Brain microvascular endothelial cell (primary cell): Measurements from ENCODE around the gene WDR83.
A peak's percentile ranks its signal among the peaks of the same experiment; 100 is the strongest.
"Not testable (repeated sequence)": the region's sequence is repeated elsewhere in the genome, so short reads cannot be mapped to it uniquely, and the experiment has no call there.

ENCODE experiments used
- DNase-seq: peaks from one replicate; pipeline ENCODE4 v3.0.0-alpha.2; 2020
- H3K27ac ChIP-seq: fragments of 250-450 bp; sonication (Bioruptor Pico); 2 replicates; pipeline ENCODE4 v1.5.1; 2020; ENCODE audit warnings: mild to moderate bottlenecking, moderate library complexity
- H3K27me3 ChIP-seq: fragments of 250-450 bp; sonication (Bioruptor Pico); replicated peaks from 2 replicates; pipeline ENCODE4 v1.5.1; 2020; ENCODE audit warnings: mild to moderate bottlenecking
- H3K36me3 ChIP-seq: fragments of 250-450 bp; sonication (Bioruptor Pico); replicated peaks from 2 replicates; pipeline ENCODE4 v1.5.1; 2020; ENCODE audit warnings: mild to moderate bottlenecking
- H3K4me3 ChIP-seq: 2 replicates; pipeline ENCODE4 v1.5.1; 2011; ENCODE audit warnings: low read depth, mild to moderate bottlenecking, control low read depth, low read length, moderate library complexity
- in situ Hi-C: cut with HindIII; loops from 2 replicates; pipeline ENCODE4 v1.10.0; 2017; ENCODE audit warnings: low sequenced_read_pairs, low pct_ligation_motif_present
- TF ChIP-seq, protein P1 (sequence below): IDR thresholded peaks from 2 replicates; pipeline ENCODE4 v1.5.1; 2011; ENCODE audit warnings: low read depth, mild to moderate bottlenecking, moderate library complexity, low read length, control low read depth, inconsistent platforms; ENCODE audit errors: missing control alignments

WDR83 gene

DNA sequence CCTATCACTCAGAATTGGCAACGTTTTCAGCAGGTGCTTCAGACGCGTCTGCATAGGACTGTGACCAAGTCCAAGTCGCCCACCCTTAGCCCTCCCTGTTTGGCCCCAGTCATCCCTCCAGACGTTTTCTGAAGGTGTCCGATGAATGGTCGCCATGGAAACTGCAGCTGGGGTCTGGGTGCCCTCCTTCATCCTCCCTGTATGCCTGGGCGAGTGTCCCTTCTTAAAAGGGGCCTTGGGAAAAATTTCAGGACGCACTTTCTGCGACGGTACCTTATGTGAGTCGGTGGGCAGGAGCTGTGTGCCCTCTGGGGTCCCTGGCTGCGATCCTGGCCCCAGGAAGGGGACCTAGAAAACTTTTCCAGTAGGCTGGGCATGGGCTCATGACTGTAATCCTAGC lies 25.2 kb upstream of the WDR83 start:
- H3K27ac ChIP-seq, result no peak overlapping the region
- TF ChIP-seq, protein P1, sequence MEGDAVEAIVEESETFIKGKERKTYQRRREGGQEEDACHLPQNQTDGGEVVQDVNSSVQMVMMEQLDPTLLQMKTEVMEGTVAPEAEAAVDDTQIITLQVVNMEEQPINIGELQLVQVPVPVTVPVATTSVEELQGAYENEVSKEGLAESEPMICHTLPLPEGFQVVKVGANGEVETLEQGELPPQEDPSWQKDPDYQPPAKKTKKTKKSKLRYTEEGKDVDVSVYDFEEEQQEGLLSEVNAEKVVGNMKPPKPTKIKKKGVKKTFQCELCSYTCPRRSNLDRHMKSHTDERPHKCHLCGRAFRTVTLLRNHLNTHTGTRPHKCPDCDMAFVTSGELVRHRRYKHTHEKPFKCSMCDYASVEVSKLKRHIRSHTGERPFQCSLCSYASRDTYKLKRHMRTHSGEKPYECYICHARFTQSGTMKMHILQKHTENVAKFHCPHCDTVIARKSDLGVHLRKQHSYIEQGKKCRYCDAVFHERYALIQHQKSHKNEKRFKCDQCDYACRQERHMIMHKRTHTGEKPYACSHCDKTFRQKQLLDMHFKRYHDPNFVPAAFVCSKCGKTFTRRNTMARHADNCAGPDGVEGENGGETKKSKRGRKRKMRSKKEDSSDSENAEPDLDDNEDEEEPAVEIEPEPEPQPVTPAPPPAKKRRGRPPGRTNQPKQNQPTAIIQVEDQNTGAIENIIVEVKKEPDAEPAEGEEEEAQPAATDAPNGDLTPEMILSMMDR, result no peak
- no peak for DNase-seq
- H3K36me3 ChIP-seq, result no peaks in the 10 kb centered on the region
- in situ Hi-C loops, result no loop called here
- no peak overlapping the region for H3K4me3 ChIP-seq
- no peaks in the 10 kb centered on the region for H3K27me3 ChIP-seq

- Histone ChIP-seq H3K27ac (no peak overlapping the region), H3K4me3 (no peak overlapping the region), H3K36me3 (no peaks in the 10 kb centered on the region), H3K27me3 (no peaks in the 10 kb centered on the region)
- in situ Hi-C loops, result no loop called here
- TF ChIP-seq, protein P1, result no peak
- DNase-seq, result no peak
Measured at GRCh38 chr19:12642506-12642905, 24.1 kb upstream of the WDR83 start.

DNA sequence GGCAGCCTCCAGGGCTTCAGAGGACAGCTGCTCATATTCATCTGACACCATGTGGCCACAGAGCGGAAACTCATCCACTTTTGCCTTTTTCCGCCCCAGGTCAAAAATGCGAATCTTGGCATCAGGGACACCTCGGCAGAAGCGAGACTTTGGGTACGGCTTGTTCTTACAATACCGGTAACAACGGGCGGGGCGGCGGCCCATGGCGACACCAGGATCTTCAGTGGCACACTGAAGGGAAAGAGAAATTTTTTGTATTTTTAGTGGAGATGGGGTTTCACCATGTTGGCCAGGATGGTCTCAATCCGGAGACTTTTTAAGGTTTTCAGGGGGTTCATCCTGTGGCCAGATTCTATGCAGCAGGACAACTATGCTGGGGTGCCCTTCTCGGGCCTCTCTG lies 22.9 kb upstream of the WDR83 start:
- H3K27ac ChIP-seq, DNase-seq, H3K27me3 ChIP-seq, in situ Hi-C loops, H3K4me3 ChIP-seq, H3K36me3 ChIP-seq: not testable (repeated sequence)

GRCh38 chr19:12646551-12646950 lies 20.1 kb upstream of the WDR83 start:
- in situ Hi-C loops, result no loop called here
- TF ChIP-seq, protein P1, result no peak
- Histone ChIP-seq H3K4me3 (no peak overlapping the region), H3K27me3 (no peaks in the 10 kb centered on the region), H3K36me3 (peaks cover 3% of the 10 kb centered on the region), H3K27ac (no peak overlapping the region)
- no peak for DNase-seq

- Histone ChIP-seq H3K27me3 (no peaks in the 10 kb centered on the region), H3K36me3 (peaks cover 3% of the 10 kb centered on the region), H3K4me3 (no peak overlapping the region), H3K27ac (no peak overlapping the region)
- in situ Hi-C loops, result no loop called here
- no peak for DNase-seq
- TF ChIP-seq, protein P1, result no peak
Measured at GRCh38 chr19:12647047-12647446, 19.6 kb upstream of the WDR83 start.

DNA sequence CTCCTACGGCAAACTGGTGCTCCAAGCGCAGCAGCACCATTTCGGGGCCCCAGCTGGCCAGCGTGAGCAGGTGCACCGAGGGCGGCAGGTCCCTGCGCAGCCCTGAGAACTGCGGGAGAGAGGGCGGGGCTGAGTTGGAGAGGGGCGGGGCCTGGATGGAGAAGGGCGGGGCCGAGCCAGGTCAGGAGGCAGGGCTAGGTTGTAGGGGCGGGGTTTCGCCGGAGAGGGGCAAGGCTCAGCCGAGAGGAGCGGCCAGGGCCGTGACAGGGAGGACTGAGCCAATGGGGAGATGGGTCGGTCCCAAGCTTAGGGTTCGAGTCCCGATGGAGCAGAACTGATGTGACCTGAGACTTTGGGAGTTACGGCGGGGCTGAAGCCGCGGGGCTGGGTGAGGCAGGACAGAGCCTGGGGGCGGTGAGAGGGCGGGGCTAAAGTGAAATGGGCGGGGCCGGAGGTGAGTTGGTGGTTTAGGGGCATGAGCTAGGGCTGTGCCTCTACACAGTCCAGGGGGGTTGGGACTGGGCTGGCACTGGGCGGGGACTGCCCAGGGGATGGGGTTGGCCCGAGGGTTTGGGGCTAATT lies 19.0 kb upstream of the WDR83 start:
- in situ Hi-C loops, result no loop called here
- TF ChIP-seq, protein P1, result no peak
- no peak overlapping the region for H3K27ac ChIP-seq
- DNase-seq, result peak; percentile 16
- no peak overlapping the region for H3K4me3 ChIP-seq
- peaks cover 3% of the 10 kb centered on the region for H3K36me3 ChIP-seq
- no peaks in the 10 kb centered on the region for H3K27me3 ChIP-seq
